ENCODE data around the gene PLXDC2.

GRCh38 chr10:19964625-19965024 is 148.4 kb downstream of the PLXDC2 start:
- no peak for TF ChIP-seq CTCF (IDR thresholded peaks at IDR 0.05)
- no peak for TF ChIP-seq POLR2AphosphoS5 (IDR thresholded peaks at IDR 0.05)
- no peak for TF ChIP-seq POLR2A (IDR thresholded peaks at IDR 0.05)
